Measurements from ENCODE around the gene TM2D3.

- TF ChIP-seq, protein P1, sequence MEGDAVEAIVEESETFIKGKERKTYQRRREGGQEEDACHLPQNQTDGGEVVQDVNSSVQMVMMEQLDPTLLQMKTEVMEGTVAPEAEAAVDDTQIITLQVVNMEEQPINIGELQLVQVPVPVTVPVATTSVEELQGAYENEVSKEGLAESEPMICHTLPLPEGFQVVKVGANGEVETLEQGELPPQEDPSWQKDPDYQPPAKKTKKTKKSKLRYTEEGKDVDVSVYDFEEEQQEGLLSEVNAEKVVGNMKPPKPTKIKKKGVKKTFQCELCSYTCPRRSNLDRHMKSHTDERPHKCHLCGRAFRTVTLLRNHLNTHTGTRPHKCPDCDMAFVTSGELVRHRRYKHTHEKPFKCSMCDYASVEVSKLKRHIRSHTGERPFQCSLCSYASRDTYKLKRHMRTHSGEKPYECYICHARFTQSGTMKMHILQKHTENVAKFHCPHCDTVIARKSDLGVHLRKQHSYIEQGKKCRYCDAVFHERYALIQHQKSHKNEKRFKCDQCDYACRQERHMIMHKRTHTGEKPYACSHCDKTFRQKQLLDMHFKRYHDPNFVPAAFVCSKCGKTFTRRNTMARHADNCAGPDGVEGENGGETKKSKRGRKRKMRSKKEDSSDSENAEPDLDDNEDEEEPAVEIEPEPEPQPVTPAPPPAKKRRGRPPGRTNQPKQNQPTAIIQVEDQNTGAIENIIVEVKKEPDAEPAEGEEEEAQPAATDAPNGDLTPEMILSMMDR (conservative IDR thresholded peaks at IDR 0.05 in 1 of 2, IDR thresholded peaks at IDR 0.05 in 1 of 2; ENCODE audit: low read depth in 1 of 2, low read length in 2 of 2) = no peak
- TF ChIP-seq EZH2 (IDR thresholded peaks at IDR 0.05; ENCODE audit: low read length, missing control alignments) = no peak
Measured at GRCh38 chr15:101675796-101676582, 23.8 kb upstream of the TM2D3 start.

Data from fibroblast of lung (primary cell).